Activated T-helper 1 cell treated with anti-CD3 and anti-CD28 coated beads, Interleukin-12 subunit alpha, Interleukin-12 subunit beta, Interleukin-2, Interleukin-4 antibody, amounts not matched to agents 30 ng/mL and 10 ng/mL and 1 ng/mL, durations not matched to agents 14 hours and 24 hours and 36 hours (primary cell): Measurements from ENCODE around the gene TRAPPC14. TPM values are rescaled to one million over a fixed set of nuclear protein-coding genes. Genes with fewer than 3 reads are reported as not detected.
"Not testable (repeated sequence)": the region's sequence is repeated elsewhere in the genome, so short reads cannot be mapped to it uniquely, and the experiment has no call there.

Source experiments
- DNase-seq: peaks from one replicate; pipeline ENCODE4 v3.0.0; 2021; ENCODE audit warnings: low spot score
- H3K27ac Mint-ChIP-seq: one replicate; pipeline ENCODE4 v1.8.0; 2021; ENCODE audit warnings: mild to moderate bottlenecking, mixed read lengths
- H3K27me3 Mint-ChIP-seq: one replicate; pipeline ENCODE4 v1.8.0; 2022; ENCODE audit warnings: mild to moderate bottlenecking, moderate library complexity, mixed read lengths; ENCODE audit not compliant: insufficient read depth
- H3K36me3 Mint-ChIP-seq: one replicate; pipeline ENCODE4 v1.8.0; 2021; ENCODE audit warnings: low read depth, mixed read lengths
- H3K4me1 Mint-ChIP-seq: one replicate; pipeline ENCODE4 v1.8.0; 2021; ENCODE audit warnings: low read depth, mixed read lengths
- H3K4me3 Mint-ChIP-seq: one replicate; pipeline ENCODE4 v1.8.0; 2021; ENCODE audit warnings: mild to moderate bottlenecking, moderate library complexity, mixed read lengths
- H3K9me3 Mint-ChIP-seq: one replicate; pipeline ENCODE4 v1.8.0; 2021; ENCODE audit warnings: mixed read lengths
- intact Hi-C: fragments of 100-400 bp; cut with micrococcal nuclease; formaldehyde crosslinking; loops from one replicate; pipeline ENCODE4 v1.15.1; 2024
- total RNA-seq: library from RNA; stranded (reverse); gene quantifications from 2 replicates; pipeline ENCODE4 v1.2.3, GENCODE V29; 2022

TRAPPC14 gene
- total RNA-seq, 1 donor from 2014 or later: 43.9 TPM

GRCh38 chr7:100137851-100138760 is 20.4 kb downstream of the TRAPPC14 start:
- Mint-ChIP-seq H3K36me3 (no peaks in the 10 kb centered on the region), H3K4me1 (peaks cover 16% of the 10 kb centered on the region), H3K9me3 (no peaks in the 10 kb centered on the region), H3K4me3 (no peak overlapping the region), H3K27me3 (no peaks in the 10 kb centered on the region), H3K27ac (no peak overlapping the region)
- intact Hi-C loops: no loop called here
- no peak for DNase-seq

DNA sequence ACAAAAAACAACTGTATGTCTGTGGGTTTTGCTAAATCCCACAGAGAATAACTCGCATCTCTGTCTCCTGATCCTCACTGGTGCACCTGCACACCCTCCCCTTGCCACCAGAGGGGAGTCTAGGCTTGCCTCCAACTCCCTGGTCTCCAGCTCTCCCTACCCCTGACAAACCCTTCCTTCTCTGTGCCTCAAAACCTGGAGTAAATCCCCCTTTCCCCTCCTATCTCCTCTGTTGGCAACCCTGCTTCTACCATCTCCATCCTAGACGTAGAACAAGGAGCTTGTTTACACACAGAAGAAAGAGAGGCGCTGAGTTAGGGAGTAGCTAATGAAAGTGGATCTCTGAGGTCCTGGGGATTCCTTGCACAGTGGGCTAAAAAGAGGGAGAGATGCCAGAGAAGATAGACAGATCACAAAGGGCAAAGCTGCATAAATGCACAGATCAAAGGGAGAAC is 25.8 kb downstream of the TRAPPC14 start:
- no peak overlapping the region for H3K27ac Mint-ChIP-seq

GRCh38 chr7:100132126-100132525 is 26.4 kb downstream of the TRAPPC14 start:
- no peaks in the 10 kb centered on the region for H3K9me3 Mint-ChIP-seq

More for the DNA sequence above, 25.8 kb downstream of the TRAPPC14 start:
- intact Hi-C loops: loop anchor here (1.0 to 5.0 kb wide), 5 partner anchors 85 to 275 kb away; partner anchors contain the start of gene AZGP1
- H3K27me3 Mint-ChIP-seq: no peaks in the 10 kb centered on the region
- peak; percentile 52 for DNase-seq
- H3K4me3 Mint-ChIP-seq: no peak overlapping the region
- peaks cover 16% of the 10 kb centered on the region for H3K4me1 Mint-ChIP-seq
- H3K36me3 Mint-ChIP-seq: no peaks in the 10 kb centered on the region
- H3K9me3 Mint-ChIP-seq: no peaks in the 10 kb centered on the region

GRCh38 chr7:100130608-100131453 is 27.7 kb downstream of the TRAPPC14 start:
- Mint-ChIP-seq H3K9me3 (no peaks in the 10 kb centered on the region), H3K27ac (no peak overlapping the region), H3K27me3 (no peaks in the 10 kb centered on the region), H3K4me1 (peaks cover 14% of the 10 kb centered on the region), H3K4me3 (peak overlapping the region; percentile 37), H3K36me3 (no peaks in the 10 kb centered on the region)
- intact Hi-C loops: loop anchor here (1.0 to 5.0 kb wide), 5 partner anchors 46 to 218 kb away; partner anchors contain the start of genes AZGP1, GPC2 and STAG3
- peak; percentile 74 for DNase-seq

More at GRCh38 chr7:100132126-100132525, 26.4 kb downstream of the TRAPPC14 start:
- Mint-ChIP-seq H3K27ac (no peak overlapping the region), H3K36me3 (no peaks in the 10 kb centered on the region), H3K4me3 (no peak overlapping the region), H3K4me1 (peaks cover 14% of the 10 kb centered on the region), H3K27me3 (no peaks in the 10 kb centered on the region)
- DNase-seq: no peak
- intact Hi-C loops: loop anchor here (1.0 to 5.0 kb wide), 5 partner anchors 85 to 275 kb away; partner anchors contain the start of gene AZGP1

DNA sequence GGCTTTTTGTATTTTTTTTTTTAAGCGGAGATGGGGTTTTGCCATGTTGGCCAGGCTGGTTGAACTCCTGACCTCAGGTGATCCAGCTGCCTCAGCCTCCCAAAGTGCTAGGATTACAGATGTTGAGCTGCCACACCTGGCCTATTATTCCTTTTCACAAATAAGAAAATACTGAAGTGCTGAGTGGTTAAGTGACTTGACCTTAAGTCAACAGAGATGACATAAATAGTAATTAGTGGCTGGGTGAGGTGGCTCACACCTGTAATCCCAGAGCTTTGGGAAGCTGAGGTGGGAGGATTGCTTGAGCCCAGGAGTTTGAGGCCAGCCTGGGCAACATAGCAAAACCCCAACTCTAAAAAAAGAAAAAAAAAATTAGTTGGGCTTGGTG is 28.3 kb downstream of the TRAPPC14 start:
- peaks cover 17% of the 10 kb centered on the region for H3K4me1 Mint-ChIP-seq
- not testable (repeated sequence) for H3K27me3 Mint-ChIP-seq, H3K27ac Mint-ChIP-seq, H3K36me3 Mint-ChIP-seq, DNase-seq, H3K9me3 Mint-ChIP-seq, H3K4me3 Mint-ChIP-seq
- intact Hi-C loops: loop anchor here (5.0 kb wide), 2 partner anchors 142 to 153 kb away; partner anchors contain the start of gene AZGP1

GRCh38 chr7:100128637-100128963 is 29.9 kb downstream of the TRAPPC14 start:
- no peak for DNase-seq
- H3K9me3 Mint-ChIP-seq: no peaks in the 10 kb centered on the region
- no peaks in the 10 kb centered on the region for H3K27me3 Mint-ChIP-seq
- peaks cover 4% of the 10 kb centered on the region for H3K36me3 Mint-ChIP-seq
- peak overlapping the region; percentile 68 for H3K27ac Mint-ChIP-seq
- intact Hi-C loops: loop anchor here (10.0 kb wide), 1 partner anchor 546 kb away; the partner anchor contains the start of gene GNB2
- peaks cover 27% of the 10 kb centered on the region for H3K4me1 Mint-ChIP-seq
- H3K4me3 Mint-ChIP-seq: peak overlapping the region; percentile 78

DNA sequence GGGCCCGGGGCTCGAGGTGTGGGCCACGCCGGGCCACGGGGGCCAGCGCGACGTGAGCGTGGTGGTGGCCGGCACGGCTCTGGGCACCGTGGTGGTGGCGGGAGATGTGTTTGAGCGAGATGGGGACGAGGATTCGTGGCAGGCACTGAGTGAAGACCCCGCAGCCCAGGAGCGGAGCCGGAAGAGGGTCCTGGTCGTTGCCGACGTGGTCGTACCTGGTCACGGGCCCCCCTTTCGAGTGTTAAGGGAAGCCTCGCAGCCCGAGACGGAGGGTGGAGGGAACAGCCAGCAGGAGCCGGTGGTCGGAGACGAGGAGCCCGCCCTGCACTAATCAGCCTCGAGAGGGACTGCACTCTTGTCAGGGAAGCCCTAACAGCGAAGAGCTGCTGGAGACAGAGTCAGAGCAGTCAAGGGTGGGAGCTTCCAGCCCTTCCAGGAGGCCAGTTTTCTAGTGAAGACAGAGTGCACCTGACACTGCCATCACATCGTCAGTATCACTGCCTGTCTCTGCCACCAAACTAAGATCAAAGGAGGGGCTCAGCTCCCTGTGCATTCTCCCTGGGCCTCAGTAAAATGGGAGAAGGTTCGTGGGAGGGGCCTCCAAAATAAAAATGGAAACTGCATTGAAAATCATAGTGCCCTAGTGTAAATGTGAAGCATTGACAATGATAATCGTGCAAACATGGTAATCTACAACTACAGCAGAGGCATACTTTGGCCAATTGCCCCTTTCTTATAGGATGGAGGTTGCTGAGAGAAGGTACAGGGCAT is 30.5 kb downstream of the TRAPPC14 start:
- no peaks in the 10 kb centered on the region for H3K9me3 Mint-ChIP-seq
- peaks cover 27% of the 10 kb centered on the region for H3K4me1 Mint-ChIP-seq
- intact Hi-C loops: loop anchor here (1.0 to 10.0 kb wide), 8 partner anchors 9 to 547 kb away; partner anchors contain the start of genes CNPY4, COPS6, GNB2 and LAMTOR4
- H3K36me3 Mint-ChIP-seq: peaks cover 4% of the 10 kb centered on the region
- DNase-seq: no peak
- peak overlapping the region; percentile 78 for H3K4me3 Mint-ChIP-seq
- peak overlapping the region; percentile 68 for H3K27ac Mint-ChIP-seq
- no peaks in the 10 kb centered on the region for H3K27me3 Mint-ChIP-seq

GRCh38 chr7:100126931-100127865 is 31.3 kb downstream of the TRAPPC14 start, which contains the start of gene MBLAC1:
TSS of gene MBLAC1 (plus strand) at chr7:100126967. CDS start at chr7:100127396, 429 bp downstream.
- no peaks in the 10 kb centered on the region for H3K9me3 Mint-ChIP-seq
- H3K4me1 Mint-ChIP-seq: peaks cover 20% of the 10 kb centered on the region
- peaks cover 6% of the 10 kb centered on the region for H3K36me3 Mint-ChIP-seq
- H3K4me3 Mint-ChIP-seq: peak within 1 kb of the TSS; percentile 94
- no peaks in the 10 kb centered on the region for H3K27me3 Mint-ChIP-seq
- H3K27ac Mint-ChIP-seq: peak within 1 kb of the TSS; percentile 95
- peak; percentile 85 for DNase-seq
- intact Hi-C loops: loop anchor here (1.0 to 10.0 kb wide), 10 partner anchors 8 to 548 kb away; partner anchors contain the start of genes CNPY4, COPS6, GNB2 and LAMTOR4

DNA sequence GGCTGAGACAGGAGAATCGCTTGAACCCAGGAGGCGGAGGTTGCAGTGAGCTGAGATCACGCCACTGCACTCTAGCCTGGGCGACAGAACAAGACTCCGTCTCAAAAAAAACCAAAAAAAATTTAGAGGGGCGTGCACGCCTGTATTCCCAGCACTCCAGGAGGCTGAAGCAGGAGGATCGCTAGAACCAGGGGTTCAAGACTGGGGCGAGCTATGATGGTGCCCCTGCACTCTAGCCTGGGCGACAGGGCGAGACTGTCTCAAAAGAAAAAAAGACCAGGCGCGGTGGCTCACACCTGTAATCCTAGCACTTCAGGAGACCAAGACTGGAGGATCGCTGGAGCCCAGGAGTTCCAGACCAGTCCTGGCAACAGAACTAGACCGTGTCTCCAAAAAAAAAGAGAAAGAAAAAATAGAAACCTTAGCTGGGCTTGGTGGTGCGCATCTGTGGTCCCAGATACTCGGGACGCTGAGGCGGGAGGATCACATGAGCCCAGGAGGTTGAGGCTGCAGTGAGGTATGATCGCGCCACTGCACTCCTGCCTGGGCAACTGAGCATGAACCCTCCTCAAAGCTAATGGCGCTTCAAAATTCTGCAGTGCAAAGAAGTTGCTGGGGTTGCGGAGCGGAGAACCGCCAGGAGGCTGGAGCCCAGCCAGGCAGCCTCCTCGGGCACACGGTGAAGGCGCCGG is 32.1 kb downstream of the TRAPPC14 start:
- H3K9me3 Mint-ChIP-seq: no peaks in the 10 kb centered on the region
- intact Hi-C loops: loop anchor here (1.0 to 10.0 kb wide), 7 partner anchors 26 to 548 kb away; partner anchors contain the start of genes COPS6, GNB2, TRIM4 and ZKSCAN1
- H3K4me3 Mint-ChIP-seq: peak overlapping the region; percentile 94
- H3K4me1 Mint-ChIP-seq: peaks cover 20% of the 10 kb centered on the region
- no peak for DNase-seq
- H3K27ac Mint-ChIP-seq: peak overlapping the region; percentile 95
- H3K36me3 Mint-ChIP-seq: peaks cover 6% of the 10 kb centered on the region
- H3K27me3 Mint-ChIP-seq: no peaks in the 10 kb centered on the region

GRCh38 chr7:100124301-100125230 is 34.0 kb downstream of the TRAPPC14 start:
- DNase-seq: no peak
- Mint-ChIP-seq H3K27ac (peak overlapping the region; percentile 29), H3K4me3 (peak overlapping the region; percentile 94), H3K4me1 (peaks cover 29% of the 10 kb centered on the region), H3K36me3 (peaks cover 6% of the 10 kb centered on the region), H3K27me3 (no peaks in the 10 kb centered on the region), H3K9me3 (no peaks in the 10 kb centered on the region)
- intact Hi-C loops: loop anchor here (10.0 kb wide), 1 partner anchor 550 kb away; the partner anchor contains the start of gene GNB2
